Heart right ventricle (tissue), 16 donors: ENCODE measurements around the gene KIAA0753. TPM values are rescaled to one million over a fixed set of nuclear protein-coding genes. Genes with fewer than 3 reads are reported as not detected.

Source experiments
- ATAC-seq, 8 donors: fragments of 200-7000 bp; cut with Tn5 transposase; one replicate each; pipeline ENCODE4 v1.9.1; 2020; ENCODE audit warnings: mild to moderate bottlenecking in 8 of 8, moderate library complexity in 8 of 8, moderate number of reproducible peaks in 1 of 8
- DNase-seq, 2 donors: peaks; one replicate each; pipeline ENCODE4 v3.0.0-alpha.2; 2020
- H3K27ac ChIP-seq, 10 donors: fragments of 200-600 bp; sonication (generic) in 2 of 10; one replicate each; pipeline versions ENCODE4 v1.5.0 to v1.8.0; 2020 to 2022; ENCODE audit warnings: mild to moderate bottlenecking in 3 of 10
- H3K27me3 ChIP-seq, 7 donors: fragments of 200-600 bp; one replicate each; pipeline ENCODE4 v1.8.0; 2021 to 2022; ENCODE audit warnings: mild to moderate bottlenecking in 2 of 7
- H3K36me3 ChIP-seq, 9 donors: fragments of 200-600 bp; sonication (generic) in 1 of 9; one replicate each; pipeline versions ENCODE4 v1.5.0 to v1.8.0; 2020 to 2022; ENCODE audit warnings: mild to moderate bottlenecking in 2 of 9
- H3K4me1 ChIP-seq, 9 donors: fragments of 200-600 bp; sonication (generic) in 1 of 9; one replicate each; pipeline versions ENCODE4 v1.5.0 to v1.8.0; 2020 to 2022; ENCODE audit warnings: mild to moderate bottlenecking in 4 of 9
- H3K4me3 ChIP-seq, 10 donors: fragments of 200-600 bp; sonication (generic) in 2 of 10; one replicate each; pipeline versions ENCODE4 v1.5.0 to v1.8.0; 2020 to 2022; ENCODE audit warnings: mild to moderate bottlenecking in 7 of 10, moderate library complexity in 2 of 10
- H3K9me3 ChIP-seq, 11 donors: fragments of 200-600 bp in 10 of 11; sonication (generic) in 2 of 11; one replicate each; pipeline versions ENCODE4 v1.5.0 to v1.8.0; 2013 to 2022; ENCODE audit warnings: mild to moderate bottlenecking in 2 of 11, control low read depth in 1 of 11, moderate library complexity in 1 of 11
- WGBS, 2 donors: extraction: QIAGEN DNeasy Blood & Tissue Kit; methylation state at CpG; one replicate each; pipeline ENCODE4 v1.1.7; 2013; ENCODE audit warnings: inconsistent platforms in 1 of 2; 5-methylcytosine and 5-hydroxymethylcytosine counted together
- intact Hi-C, 10 donors: fragments of 100-400 bp; cut with DNase I; formaldehyde crosslinking; loops; one replicate each; pipeline versions ENCODE4 v1.11.1 to v1.14.2; 2022
- polyA plus RNA-seq, 2 donors: library from polyadenylated mRNA; stranded (reverse); fragments of 200-250 nt; gene quantifications; one replicate each; pipeline ENCODE4 v1.2.3, GENCODE V29; 2013
- total RNA-seq, 10 donors: library from RNA; stranded (reverse); fragmentation: NEBNext Ultra II Directional in 3 of 10; extraction: Animal tissue kit (Norgen Biotek cat#: 25700) in 3 of 10; gene quantifications; one replicate each; pipeline versions ENCODE4 v1.2.1 to v1.2.4, GENCODE V29; 2021 to 2023
- TF ChIP-seq, protein P1 (sequence below), 9 donors: fragments of 200-600 bp; sonication (generic) in 2 of 9; IDR thresholded peaks; one replicate each; pipeline versions ENCODE4 v1.5.0 to v1.8.0; 2021 to 2022; ENCODE audit warnings: antibody characterized with exemption in 9 of 9, mild to moderate bottlenecking in 5 of 9, moderate library complexity in 1 of 9
- donor health status: Arrhythmogenic right ventricular cardiomyopathy.
- donor health status: ischemic (EF 13 %, LVEDD 7.1; RV severe dilation, severe dysfunction).
- donor health status: healthy with polysubstance abuse.
- donor health status: DM: no; HTN: yes; CAD: no.
- donor health status: DM: no; HTN: no; CAD: no.
- donor health status: ischemic (EF 25% LVEDD 6.9; RV normal size, moderate dysfunction).
- donor health status: ischemic (EF 25% LVEDD 5.7; RV mildly dilated, moderate dysfunction).
- donor health status: healthy.
- donor health status: DM: yes; HTN: yes; CAD: no.
- donor health status: Ischemic cardiomyopathy.
- donor health status: ischemic (EF 35%, LVEDD 5.7; RV mildly dilated, moderate dysfunction).
- donor health status: nonischemic (EF 11% LVEDD 7.7; RV severe dilation, severe dysfunction).
- donor health status: DM: yes; HTN: yes; CAD: no.
- donor health status: PGD.
- donor health status: ischemic (EF 29% LVEDD 5.4; RV normal size, mild dysfunction).
- donor health status: nonischemic (EF 23%, LVEDD 6.1; RV moderate dilation, normal function).

Gene KIAA0753
- total and polyA plus RNA-seq, 12 donors, result 2.4 to 9.9 (median 5.5) TPM

DNA sequence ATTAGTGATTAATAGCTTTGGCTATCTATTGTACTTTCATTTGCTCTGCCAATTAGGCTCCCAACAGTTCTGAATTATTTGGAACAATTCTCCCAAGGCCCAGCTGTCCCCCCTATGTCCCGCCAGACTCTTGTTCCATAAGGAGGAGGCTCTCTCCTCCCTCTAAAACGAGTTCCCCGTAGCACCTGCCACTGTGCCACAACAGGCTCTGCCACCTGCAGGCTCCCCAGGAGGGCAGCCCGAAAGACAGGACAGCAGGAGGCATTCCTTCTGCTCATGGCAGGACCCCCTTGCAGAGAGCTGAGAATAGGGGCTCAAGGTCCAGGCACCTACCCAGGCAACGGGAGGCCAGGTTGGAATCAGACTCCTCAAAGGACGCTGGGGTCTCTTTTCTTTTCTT is 93.2 kb downstream of the KIAA0753 start:
- H3K27me3 ChIP-seq, result no peaks in the 10 kb centered on the region
- H3K27ac ChIP-seq, result no peak overlapping the region
- no peak overlapping the region for H3K4me3 ChIP-seq
- intact Hi-C loops, result no loop called here
- H3K36me3 ChIP-seq, result no peaks in the 10 kb centered on the region
- no peaks in the 10 kb centered on the region for H3K9me3 ChIP-seq
- WGBS, 2 donors, result 91 to 92% methylated on average over 6 of the region's 6 CpGs
- peaks cover 0 to 21% (median 9%) of the 10 kb centered on the region in 9 donors for H3K4me1 ChIP-seq
- TF ChIP-seq, protein P1, sequence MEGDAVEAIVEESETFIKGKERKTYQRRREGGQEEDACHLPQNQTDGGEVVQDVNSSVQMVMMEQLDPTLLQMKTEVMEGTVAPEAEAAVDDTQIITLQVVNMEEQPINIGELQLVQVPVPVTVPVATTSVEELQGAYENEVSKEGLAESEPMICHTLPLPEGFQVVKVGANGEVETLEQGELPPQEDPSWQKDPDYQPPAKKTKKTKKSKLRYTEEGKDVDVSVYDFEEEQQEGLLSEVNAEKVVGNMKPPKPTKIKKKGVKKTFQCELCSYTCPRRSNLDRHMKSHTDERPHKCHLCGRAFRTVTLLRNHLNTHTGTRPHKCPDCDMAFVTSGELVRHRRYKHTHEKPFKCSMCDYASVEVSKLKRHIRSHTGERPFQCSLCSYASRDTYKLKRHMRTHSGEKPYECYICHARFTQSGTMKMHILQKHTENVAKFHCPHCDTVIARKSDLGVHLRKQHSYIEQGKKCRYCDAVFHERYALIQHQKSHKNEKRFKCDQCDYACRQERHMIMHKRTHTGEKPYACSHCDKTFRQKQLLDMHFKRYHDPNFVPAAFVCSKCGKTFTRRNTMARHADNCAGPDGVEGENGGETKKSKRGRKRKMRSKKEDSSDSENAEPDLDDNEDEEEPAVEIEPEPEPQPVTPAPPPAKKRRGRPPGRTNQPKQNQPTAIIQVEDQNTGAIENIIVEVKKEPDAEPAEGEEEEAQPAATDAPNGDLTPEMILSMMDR (IDR thresholded peaks at IDR 0.05), result no peak
- DNase-seq (no peak), ATAC-seq (no peak)

- Histone ChIP-seq H3K27ac (no peak overlapping the region), H3K27me3 (no peaks in the 10 kb centered on the region), H3K9me3 (no peaks in the 10 kb centered on the region), H3K36me3 (no peaks in the 10 kb centered on the region), H3K4me1 (peaks cover 0 to 13% (median 9%) of the 10 kb centered on the region in 9 donors), H3K4me3 (no peak overlapping the region)
- no peak for DNase-seq
- intact Hi-C loops, result no loop called here
- 85 to 91% methylated on average over 10 of the region's 10 CpGs for WGBS, 2 donors
- ATAC-seq, result no peak
- TF ChIP-seq, protein P1 (IDR thresholded peaks at IDR 0.05), result no peak
Observed at GRCh38 chr17:6546069-6546718, 94.3 kb downstream of the KIAA0753 start.

DNA sequence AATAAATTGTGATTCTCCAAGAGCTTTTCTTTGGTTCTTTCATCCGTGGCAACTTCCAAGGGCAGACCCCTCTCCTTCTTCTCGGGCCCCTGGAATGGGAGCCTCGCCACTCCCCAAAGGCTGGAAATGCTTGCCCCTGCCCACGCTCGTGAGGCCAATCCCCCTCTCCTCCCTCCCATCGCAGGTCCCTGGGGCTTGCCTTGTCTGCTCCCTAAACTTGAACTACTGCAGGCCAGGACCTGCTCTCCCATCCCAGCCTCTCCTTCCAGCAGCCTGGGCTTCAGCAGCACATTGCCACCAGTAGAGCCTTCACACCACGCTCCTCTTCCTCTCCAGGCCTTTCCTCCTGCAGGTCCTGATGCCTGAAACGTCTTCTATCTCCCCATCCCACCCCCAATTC is 95.2 kb downstream of the KIAA0753 start:
- Histone ChIP-seq H3K9me3 (no peaks in the 10 kb centered on the region), H3K27me3 (no peaks in the 10 kb centered on the region), H3K27ac (no peak overlapping the region), H3K36me3 (no peaks in the 10 kb centered on the region), H3K4me3 (no peak overlapping the region), H3K4me1 (peaks cover 0 to 13% (median 9%) of the 10 kb centered on the region in 9 donors)
- ATAC-seq, result no peak
- intact Hi-C loops, result no loop called here
- DNase-seq, result no peak
- 75 to 78% methylated on average over 8 of the region's 8 CpGs for WGBS, 2 donors
- TF ChIP-seq, protein P1 (IDR thresholded peaks at IDR 0.05), result no peak

GRCh38 chr17:6544011-6544370 is 96.5 kb downstream of the KIAA0753 start:
- H3K4me1 ChIP-seq, result peaks cover 0 to 10% (median 8%) of the 10 kb centered on the region in 9 donors
- intact Hi-C loops, result no loop called here

More at GRCh38 chr17:6544011-6544370, 96.5 kb downstream of the KIAA0753 start:
- DNase-seq (no peak), ATAC-seq (no peak)
- TF ChIP-seq, protein P1 (IDR thresholded peaks at IDR 0.05), result no peak
- WGBS, 2 donors, result 82 to 85% methylated on average over 5 of the region's 5 CpGs
- Histone ChIP-seq H3K27ac (no peak overlapping the region), H3K36me3 (no peaks in the 10 kb centered on the region), H3K9me3 (peaks cover 0 to 11% (median 0%) of the 10 kb centered on the region in 11 donors), H3K4me3 (no peak overlapping the region), H3K27me3 (no peaks in the 10 kb centered on the region)
